Thyroid gland (tissue), 4 donors: Measurements from ENCODE around the gene KIAA1671. TPM values are rescaled to one million over a fixed set of nuclear protein-coding genes. Genes with fewer than 3 reads are reported as not detected.

Experiments used
- DNase-seq, 2 donors: peaks; one replicate each; pipeline ENCODE4 v3.0.0-alpha.2; 2019
- H3K27ac ChIP-seq, 3 donors: fragments of 200-600 bp; sonication (generic); 1 replicate in 2 of 3; 2 replicates in 1 of 3; pipeline ENCODE4 v1.5.1; 2016 to 2019; ENCODE audit warnings: mild to moderate bottlenecking in 1 of 3, moderate library complexity in 1 of 3
- H3K27me3 ChIP-seq: fragments of 200-600 bp; sonication (generic); one replicate; pipeline ENCODE4 v1.5.1; 2019
- H3K36me3 ChIP-seq, 2 donors: fragments of 200-600 bp; sonication (generic); one replicate each; pipeline ENCODE4 v1.5.1; 2016 to 2019
- H3K4me1 ChIP-seq, 2 donors: fragments of 200-600 bp; sonication (generic); one replicate each; pipeline ENCODE4 v1.5.1; 2017 to 2019
- H3K4me3 ChIP-seq, 3 donors: fragments of 200-600 bp; sonication (generic); replicated peaks in 1 of 3; 1 replicate in 2 of 3; 2 replicates in 1 of 3; pipeline ENCODE4 v1.5.1; 2016; ENCODE audit warnings: mild to moderate bottlenecking in 1 of 3
- H3K9me3 ChIP-seq: fragments of 200-600 bp; sonication (generic); one replicate; pipeline ENCODE4 v1.5.1; 2017
- CTCF ChIP-seq, 6 experiments: fragments of 200-600 bp in 3 of 6; fragments of 450-650 bp in 3 of 6; sonication (generic) in 3 of 6; IDR thresholded peaks; one replicate each; pipeline ENCODE4 v1.5.1; 2016 to 2019; ENCODE audit warnings: antibody characterized with exemption in 6 of 6, mild to moderate bottlenecking in 2 of 6, inconsistent platforms in 1 of 6, moderate library complexity in 1 of 6
- POLR2A ChIP-seq, 2 donors: fragments of 450-650 bp; IDR thresholded peaks; one replicate each; pipeline ENCODE4 v1.6.1; 2017; ENCODE audit warnings: antibody characterized with exemption in 2 of 2, mild to moderate bottlenecking in 2 of 2, moderate library complexity in 1 of 2
- WGBS, 2 donors: methylation state at CpG; one replicate each; pipeline ENCODE4 v1.1.5; 2017; 5-methylcytosine and 5-hydroxymethylcytosine counted together
- intact Hi-C: fragments of 100-400 bp; cut with DNase I; formaldehyde crosslinking; loops from one replicate; pipeline ENCODE4 v1.15.1; 2023
- total RNA-seq, 4 donors: library from RNA; depleted of rRNA; stranded (reverse); fragments of >200 nt; gene quantifications; one replicate each; pipeline ENCODE4 v1.2.3, GENCODE V29; 2016

Gene KIAA1671
- total RNA-seq, 4 donors from 2014 or later, result 63.2 to 111 (median 79.7) TPM

GRCh38 chr22:25059438-25059837 is 106.9 kb downstream of the KIAA1671 start:
- intact Hi-C loops, result no loop called here
- no peaks in the 10 kb centered on the region for H3K27me3 ChIP-seq
- no peak for DNase-seq
- no peaks in the 10 kb centered on the region for H3K36me3 ChIP-seq
- no peaks in the 10 kb centered on the region for H3K9me3 ChIP-seq
- 90 to 91% methylated on average over 5 of the region's 5 CpGs for WGBS, 2 donors
- no peak overlapping the region for H3K4me3 ChIP-seq
- H3K27ac ChIP-seq, result peak overlapping the region in 2 of 3 donors; percentile 80 to 91
- H3K4me1 ChIP-seq, result peaks cover 75 to 84% of the 10 kb centered on the region in 2 donors
- TF ChIP-seq CTCF (IDR thresholded peaks at IDR 0.05), result no peak

- TF ChIP-seq CTCF (IDR thresholded peaks at IDR 0.05) (peak in 3 of 6 experiments; percentile 30 to 47 (median 34)), POLR2A (IDR thresholded peaks at IDR 0.05) (no peak)
- Histone ChIP-seq H3K4me1 (peaks cover 74 to 88% of the 10 kb centered on the region in 2 donors), H3K36me3 (no peaks in the 10 kb centered on the region), H3K9me3 (no peaks in the 10 kb centered on the region), H3K27me3 (no peaks in the 10 kb centered on the region), H3K4me3 (no peak overlapping the region), H3K27ac (peak overlapping the region in 2 of 3 donors; percentile 83 to 91)
- intact Hi-C loops, result no loop called here
- 62 to 76% methylated on average over 10 of the region's 10 CpGs for WGBS, 2 donors
- no peak for DNase-seq
Observed at GRCh38 chr22:25060522-25061071, 108.1 kb downstream of the KIAA1671 start.

GRCh38 chr22:25061134-25061533 is 108.6 kb downstream of the KIAA1671 start:
- Histone ChIP-seq H3K4me3 (no peak overlapping the region), H3K36me3 (no peaks in the 10 kb centered on the region), H3K4me1 (peaks cover 76 to 87% of the 10 kb centered on the region in 2 donors), H3K27me3 (no peaks in the 10 kb centered on the region), H3K27ac (peak overlapping the region; percentile 57 to 91 (median 83)), H3K9me3 (no peaks in the 10 kb centered on the region)
- TF ChIP-seq CTCF (IDR thresholded peaks at IDR 0.05) (no peak), POLR2A (IDR thresholded peaks at IDR 0.05) (no peak)
- intact Hi-C loops, result no loop called here
- DNase-seq, result no peak
- 86 to 93% methylated on average over 5 of the region's 5 CpGs for WGBS, 2 donors

GRCh38 chr22:25061605-25062376 is 109.3 kb downstream of the KIAA1671 start:
- WGBS, 2 donors, result 69 to 77% methylated on average over 8 of the region's 8 CpGs
- Histone ChIP-seq H3K27me3 (no peaks in the 10 kb centered on the region), H3K4me3 (no peak overlapping the region), H3K4me1 (peaks cover 75 to 88% of the 10 kb centered on the region in 2 donors), H3K27ac (peak overlapping the region; percentile 57 to 91 (median 83)), H3K9me3 (no peaks in the 10 kb centered on the region), H3K36me3 (no peaks in the 10 kb centered on the region)
- TF ChIP-seq CTCF (IDR thresholded peaks at IDR 0.05) (no peak), POLR2A (IDR thresholded peaks at IDR 0.05) (no peak)
- intact Hi-C loops, result no loop called here
- DNase-seq, result no peak
